Muscle layer of duodenum (tissue), 2 donors: Measurements from ENCODE around the gene PRPF6.
A peak's percentile ranks its signal among the peaks of the same experiment; 100 is the strongest.

ENCODE experiments used
- H3K27ac ChIP-seq: one replicate; pipeline ENCODE4 v1.7.0; 2013; ENCODE audit warnings: mild to moderate bottlenecking, low read length
- H3K27me3 ChIP-seq: one replicate; pipeline ENCODE4 v1.7.0; 2013; ENCODE audit warnings: low read depth, mild to moderate bottlenecking, control low read depth, low read length
- H3K36me3 ChIP-seq, 2 donors: one replicate each; pipeline ENCODE4 v1.7.0; 2013; ENCODE audit warnings: low read length in 2 of 2, control low read depth in 1 of 2, mild to moderate bottlenecking in 1 of 2; ENCODE audit not compliant: insufficient read depth in 2 of 2, control insufficient read depth in 1 of 2
- H3K4me1 ChIP-seq, 2 donors: one replicate each; pipeline ENCODE4 v1.7.0; 2013; ENCODE audit warnings: low read length in 2 of 2, mild to moderate bottlenecking in 2 of 2, control low read depth in 1 of 2, moderate library complexity in 1 of 2; ENCODE audit not compliant: insufficient read depth in 2 of 2, control insufficient read depth in 1 of 2
- H3K4me3 ChIP-seq, 2 donors: one replicate each; pipeline ENCODE4 v1.7.0; 2013; ENCODE audit warnings: low read length in 2 of 2, low read depth in 1 of 2, mild to moderate bottlenecking in 1 of 2
- H3K9me3 ChIP-seq, 2 donors: one replicate each; pipeline ENCODE4 v1.7.0; 2013; ENCODE audit warnings: low read length in 2 of 2, control low read depth in 1 of 2, mild to moderate bottlenecking in 1 of 2; ENCODE audit not compliant: control insufficient read depth in 1 of 2
- donor health status: healthy.

Gene PRPF6

DNA sequence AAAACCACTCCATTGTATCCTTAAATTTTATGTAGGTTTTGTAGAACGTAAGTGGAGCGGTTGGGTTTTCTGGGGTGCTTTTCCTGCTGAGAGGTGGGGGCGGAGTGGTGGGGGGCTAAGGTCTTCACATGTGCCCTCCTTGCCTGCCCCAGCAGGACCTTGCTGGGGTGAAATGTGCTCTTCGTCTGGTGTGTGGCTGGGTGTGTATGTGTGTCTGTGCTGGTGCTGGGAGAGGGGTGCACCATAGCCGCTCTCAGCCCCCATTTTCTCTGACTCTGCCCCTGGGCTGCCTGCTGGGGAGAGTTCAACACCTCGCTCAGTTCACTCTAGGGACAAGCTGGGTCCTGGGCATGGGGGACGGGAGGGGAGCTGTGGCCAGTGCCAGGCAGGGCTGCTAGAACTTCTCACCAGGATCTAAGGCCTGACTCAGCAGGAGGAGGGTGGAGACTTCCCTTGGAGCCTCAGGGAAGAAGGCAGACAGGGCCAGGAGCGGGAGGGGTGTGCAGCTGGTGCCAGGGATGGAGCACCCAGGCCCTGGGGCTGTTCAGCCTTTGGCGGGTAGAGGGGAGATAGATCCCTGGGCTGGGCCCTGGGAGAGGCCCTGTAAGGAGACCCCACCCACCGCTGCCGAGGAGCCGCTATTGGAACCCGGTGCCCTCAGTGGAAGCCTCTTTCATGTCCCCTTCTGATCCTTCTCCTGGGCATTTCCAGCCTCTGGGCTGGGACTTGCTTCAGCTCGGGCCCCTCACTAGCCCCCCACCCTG lies 63.7 kb downstream of the PRPF6 start:
- H3K9me3 ChIP-seq: no peaks in the 10 kb centered on the region
- H3K36me3 ChIP-seq: no peaks in the 10 kb centered on the region
- H3K27ac ChIP-seq: no peak overlapping the region
- no peak overlapping the region for H3K4me3 ChIP-seq
- peaks cover 0 to 14% of the 10 kb centered on the region in 2 donors for H3K4me1 ChIP-seq
- H3K27me3 ChIP-seq: peaks cover 50% of the 10 kb centered on the region

DNA sequence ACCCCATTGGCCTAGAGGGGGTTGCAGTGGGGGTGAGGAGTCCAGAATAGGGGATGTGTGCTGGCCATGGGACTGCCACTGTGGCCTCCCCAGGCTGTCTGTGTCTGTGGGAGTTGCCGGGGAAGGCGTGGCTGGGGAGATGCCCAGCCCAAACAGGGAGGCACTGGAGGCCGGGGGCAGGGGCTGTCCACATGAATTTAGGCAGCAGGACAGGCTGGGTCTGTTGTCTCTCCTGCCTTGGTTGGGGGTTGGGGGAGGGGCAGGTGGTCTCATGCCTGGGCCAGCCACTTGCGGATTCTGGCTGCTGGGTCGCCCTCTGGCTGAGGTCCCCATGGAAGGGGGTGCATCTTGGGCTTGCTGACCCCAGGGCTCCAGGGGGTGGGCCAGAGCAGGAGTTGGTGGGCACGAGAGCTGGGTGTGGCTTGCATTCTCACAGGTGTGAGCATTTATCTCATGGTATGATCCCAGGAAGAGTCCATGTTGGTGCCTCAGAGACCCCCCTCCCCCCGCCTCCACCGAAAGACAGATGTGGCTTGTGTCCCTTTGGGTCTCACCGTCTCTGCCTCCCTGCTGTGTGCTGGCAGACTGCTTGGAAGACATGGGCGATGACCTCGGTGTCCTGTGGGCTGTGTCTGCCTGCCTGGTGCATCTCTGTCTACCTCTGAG lies 64.5 kb downstream of the PRPF6 start:
- no peak overlapping the region for H3K4me3 ChIP-seq
- H3K9me3 ChIP-seq: no peaks in the 10 kb centered on the region
- H3K27me3 ChIP-seq: peaks cover 51% of the 10 kb centered on the region
- H3K4me1 ChIP-seq: peaks cover 0 to 16% of the 10 kb centered on the region in 2 donors
- no peaks in the 10 kb centered on the region for H3K36me3 ChIP-seq
- H3K27ac ChIP-seq: no peak overlapping the region

DNA sequence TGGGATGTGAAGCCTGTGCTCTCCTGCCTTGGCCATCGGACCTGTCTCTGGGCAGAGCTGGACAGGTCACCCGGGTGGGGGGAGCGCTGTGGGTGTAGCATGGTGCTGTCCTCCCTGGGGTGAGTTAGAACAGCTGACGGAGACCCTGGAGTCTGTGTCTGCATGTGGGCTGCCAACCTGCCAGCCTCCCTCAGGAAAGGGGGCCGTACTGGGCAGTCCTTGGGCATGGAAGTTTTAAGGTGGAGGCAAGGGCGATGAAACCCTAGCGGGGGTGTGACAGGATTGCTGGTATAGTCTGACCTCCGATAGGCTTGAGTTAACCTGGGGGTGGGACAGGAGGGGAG lies 66.1 kb downstream of the PRPF6 start:
- Histone ChIP-seq H3K27me3 (peaks cover 47% of the 10 kb centered on the region), H3K36me3 (no peaks in the 10 kb centered on the region), H3K27ac (no peak overlapping the region), H3K4me1 (peaks cover 0 to 16% of the 10 kb centered on the region in 2 donors), H3K4me3 (peak overlapping the region in 1 of 2 donors; percentile 49), H3K9me3 (no peaks in the 10 kb centered on the region)

DNA sequence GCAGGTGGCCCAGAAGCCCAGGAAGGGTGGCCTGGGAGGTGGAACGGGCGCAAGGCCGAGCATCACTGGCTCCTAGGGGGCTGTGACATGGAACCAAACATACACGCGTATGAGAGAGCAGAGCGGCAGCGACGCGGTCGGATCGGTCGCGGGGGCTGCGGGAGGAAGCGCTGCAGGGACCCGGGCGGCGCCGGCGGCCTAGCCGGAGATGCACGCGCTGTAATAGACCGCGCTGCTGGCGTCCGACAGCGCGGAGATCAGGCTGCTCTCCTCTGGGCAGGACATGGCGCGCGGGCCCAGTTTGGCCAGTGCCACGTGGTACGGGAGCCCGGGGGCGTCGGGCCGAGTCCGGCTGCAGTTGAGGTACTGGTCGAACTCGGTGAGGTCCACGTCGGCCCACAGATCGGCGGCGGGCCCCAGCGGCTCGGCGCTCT lies 67.1 kb downstream of the PRPF6 start:
- Histone ChIP-seq H3K27me3 (peaks cover 48% of the 10 kb centered on the region), H3K36me3 (no peaks in the 10 kb centered on the region), H3K9me3 (no peaks in the 10 kb centered on the region), H3K27ac (no peak overlapping the region), H3K4me3 (peak overlapping the region in 1 of 2 donors; percentile 49), H3K4me1 (peaks cover 0 to 12% of the 10 kb centered on the region in 2 donors)

DNA sequence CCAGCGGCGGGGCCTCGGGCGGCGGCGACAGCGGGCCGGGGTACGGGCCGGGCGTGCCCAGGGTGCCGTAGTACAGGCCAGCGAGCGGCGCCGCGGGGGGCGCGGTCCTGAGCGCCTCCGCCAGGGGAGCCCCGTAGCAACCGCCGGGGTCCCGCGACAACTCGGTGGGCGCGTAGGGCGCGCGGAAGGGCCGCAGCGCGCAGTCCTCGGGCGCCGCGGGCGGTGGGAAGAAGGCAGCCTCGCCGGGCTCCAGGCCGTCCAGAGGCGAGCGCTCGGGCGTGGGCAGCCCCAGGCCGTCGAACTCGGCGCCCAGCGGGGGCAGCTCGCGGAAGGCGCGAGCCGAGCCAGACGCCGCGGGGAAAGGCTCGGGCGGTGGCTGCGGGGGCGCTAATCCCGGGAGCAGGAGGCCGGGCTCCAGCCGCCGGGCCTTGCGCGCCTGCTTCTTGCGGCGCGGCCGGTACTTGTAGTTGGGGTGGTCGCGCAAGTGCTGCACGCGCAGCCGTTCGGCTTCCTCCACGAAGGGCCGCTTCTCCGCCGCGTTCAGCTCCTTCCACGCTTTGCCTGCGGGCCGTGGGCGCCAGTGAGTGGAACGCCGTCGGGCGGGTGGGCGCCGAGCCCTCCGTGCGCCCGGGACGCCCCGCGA lies 67.6 kb downstream of the PRPF6 start:
- Histone ChIP-seq H3K9me3 (no peaks in the 10 kb centered on the region), H3K4me3 (peak overlapping the region in 1 of 2 donors; percentile 49), H3K4me1 (peaks cover 0 to 12% of the 10 kb centered on the region in 2 donors), H3K36me3 (no peaks in the 10 kb centered on the region), H3K27ac (no peak overlapping the region), H3K27me3 (peaks cover 48% of the 10 kb centered on the region)

DNA sequence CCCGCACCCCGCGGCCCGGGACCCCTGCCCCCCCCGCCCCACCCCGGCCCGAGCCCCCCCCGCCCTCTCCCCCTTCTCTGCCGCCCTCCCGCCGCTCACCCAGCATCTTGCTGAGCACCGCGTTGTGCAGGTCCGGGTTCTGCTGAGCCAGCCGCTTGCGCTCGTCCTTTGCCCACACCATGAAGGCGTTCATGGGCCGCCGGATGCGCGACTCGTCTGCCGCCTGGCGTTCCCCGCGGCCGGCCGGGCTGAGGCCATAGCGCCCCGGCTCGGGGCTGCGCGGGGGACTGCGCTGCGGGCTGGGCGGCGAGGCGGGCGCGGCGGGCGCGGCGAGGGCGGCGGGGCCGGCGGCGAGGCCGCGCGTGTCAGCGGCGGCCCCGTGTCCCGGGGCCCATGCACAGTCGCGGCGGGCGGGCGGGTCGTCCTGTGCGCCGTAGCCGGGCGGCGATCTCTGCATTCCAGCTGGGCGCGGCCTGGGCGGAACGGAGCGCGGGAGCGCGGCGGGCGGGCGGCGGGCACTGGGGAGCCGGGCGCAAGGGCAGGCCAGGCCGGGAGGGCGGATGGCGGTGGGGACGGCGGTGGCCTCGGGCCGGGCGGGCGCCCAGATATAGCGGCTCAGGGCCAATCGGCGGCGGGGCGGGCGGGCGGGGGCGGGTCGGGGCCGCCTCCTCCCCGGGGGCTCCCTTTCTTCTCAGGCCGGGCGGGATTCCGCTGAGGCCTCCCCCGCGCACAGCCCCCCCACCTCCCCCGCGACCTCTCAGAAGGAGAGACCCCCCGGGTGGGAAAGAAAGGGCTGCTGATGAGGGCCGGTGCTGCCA lies 68.3 kb downstream of the PRPF6 start, which contains the start of gene SOX18:
SOX18 (minus strand) TSS at position 580 of the 818 bp plus-strand sequence; CDS start at position 457, 123 bp downstream.
- no peaks in the 10 kb centered on the region for H3K36me3 ChIP-seq
- H3K27ac ChIP-seq: no peak within 1 kb of the TSS
- H3K27me3 ChIP-seq: peaks cover 52% of the 10 kb centered on the region
- H3K9me3 ChIP-seq: no peaks in the 10 kb centered on the region
- H3K4me1 ChIP-seq: peaks cover 0 to 12% of the 10 kb centered on the region in 2 donors
- H3K4me3 ChIP-seq: peak within 1 kb of the TSS in 1 of 2 donors; percentile 49

DNA sequence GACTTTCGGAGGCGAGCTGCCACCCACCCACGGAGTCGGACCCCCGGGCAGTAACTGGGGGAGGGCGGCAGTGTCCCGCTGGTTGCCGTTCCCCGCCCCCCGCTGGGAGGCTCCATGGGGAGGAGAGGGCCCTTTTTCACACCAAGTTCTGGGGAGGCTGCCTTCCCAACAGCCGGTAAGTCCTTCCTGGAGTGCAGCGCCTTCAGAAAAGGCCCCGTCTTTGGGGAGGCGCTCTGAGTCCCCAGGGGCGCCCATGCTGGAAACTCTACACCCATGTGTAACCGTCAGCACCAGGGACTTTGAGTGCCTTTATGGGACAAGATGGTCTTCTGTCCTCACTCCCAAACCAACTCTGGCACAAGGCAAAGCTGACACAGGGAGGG lies 68.9 kb downstream of the PRPF6 start:
- Histone ChIP-seq H3K4me3 (no peak overlapping the region), H3K27me3 (peaks cover 52% of the 10 kb centered on the region), H3K36me3 (no peaks in the 10 kb centered on the region), H3K27ac (no peak overlapping the region), H3K9me3 (no peaks in the 10 kb centered on the region), H3K4me1 (peaks cover 2 to 12% of the 10 kb centered on the region in 2 donors)

DNA sequence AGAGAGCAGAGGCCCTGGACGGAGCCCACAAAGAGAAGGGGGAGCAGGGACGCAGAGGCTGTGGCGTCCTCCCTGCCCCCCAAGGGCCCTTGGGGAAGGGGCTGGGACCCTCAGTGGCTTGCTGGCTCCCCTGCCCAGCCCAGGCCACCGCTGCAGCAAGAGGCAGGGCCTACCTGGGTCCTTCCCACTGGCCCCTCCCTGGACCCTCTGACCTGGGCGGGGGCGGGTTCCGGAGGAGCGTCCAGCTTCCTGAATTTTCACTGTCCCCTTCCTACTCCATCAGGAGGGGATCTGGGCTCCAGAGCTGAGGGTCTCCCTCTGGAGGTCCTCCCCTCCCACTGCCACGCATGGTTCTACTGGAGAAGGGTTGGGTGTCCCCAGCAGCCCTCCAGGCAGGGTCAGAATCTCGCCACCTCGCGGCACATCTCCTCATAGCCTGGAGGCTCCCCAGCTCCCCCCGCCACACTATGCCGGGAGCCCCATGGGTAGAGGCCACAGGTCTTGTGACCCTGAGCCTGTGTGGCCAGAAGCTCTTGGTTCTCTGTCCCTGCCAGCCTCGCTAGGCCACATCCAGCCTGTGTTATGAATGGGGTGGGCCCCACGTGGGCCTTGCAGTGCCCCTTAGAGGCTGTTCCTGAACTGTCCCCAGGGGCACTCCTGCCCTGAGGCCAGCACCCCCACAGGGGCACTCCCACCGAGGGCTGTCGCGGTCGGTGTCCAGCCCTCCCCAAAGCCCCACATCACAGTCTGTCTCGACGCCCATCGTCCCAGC lies 69.5 kb downstream of the PRPF6 start:
- H3K36me3 ChIP-seq: no peaks in the 10 kb centered on the region
- no peak overlapping the region for H3K27ac ChIP-seq
- no peaks in the 10 kb centered on the region for H3K9me3 ChIP-seq
- H3K4me1 ChIP-seq: peaks cover 2 to 12% of the 10 kb centered on the region in 2 donors
- no peak overlapping the region for H3K4me3 ChIP-seq
- peaks cover 47% of the 10 kb centered on the region for H3K27me3 ChIP-seq

DNA sequence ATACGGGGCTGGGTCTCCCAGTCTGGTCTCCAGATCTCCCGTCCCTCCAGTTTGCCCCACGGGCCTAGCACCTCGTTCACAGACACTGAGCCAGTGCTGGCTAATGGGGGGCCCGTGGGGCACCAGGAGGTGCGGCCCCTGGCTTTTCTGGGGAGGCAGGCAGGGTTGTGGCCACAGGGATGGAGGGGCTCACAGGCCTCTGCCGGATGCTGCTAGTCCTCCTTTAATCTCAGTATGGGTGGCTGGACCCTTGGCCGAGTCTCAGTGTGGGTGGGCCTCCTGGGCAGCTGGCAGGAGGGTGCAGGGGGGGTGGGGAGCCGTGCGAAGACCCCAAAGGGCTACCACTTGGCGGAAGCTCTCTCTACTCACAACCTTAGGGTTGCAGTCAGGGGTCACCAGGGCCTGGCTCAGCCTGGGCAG lies 70.1 kb downstream of the PRPF6 start:
- H3K36me3 ChIP-seq: no peaks in the 10 kb centered on the region
- H3K27ac ChIP-seq: no peak overlapping the region
- H3K4me3 ChIP-seq: no peak overlapping the region
- no peaks in the 10 kb centered on the region for H3K9me3 ChIP-seq
- H3K27me3 ChIP-seq: peaks cover 44% of the 10 kb centered on the region
- peaks cover 2 to 12% of the 10 kb centered on the region in 2 donors for H3K4me1 ChIP-seq

DNA sequence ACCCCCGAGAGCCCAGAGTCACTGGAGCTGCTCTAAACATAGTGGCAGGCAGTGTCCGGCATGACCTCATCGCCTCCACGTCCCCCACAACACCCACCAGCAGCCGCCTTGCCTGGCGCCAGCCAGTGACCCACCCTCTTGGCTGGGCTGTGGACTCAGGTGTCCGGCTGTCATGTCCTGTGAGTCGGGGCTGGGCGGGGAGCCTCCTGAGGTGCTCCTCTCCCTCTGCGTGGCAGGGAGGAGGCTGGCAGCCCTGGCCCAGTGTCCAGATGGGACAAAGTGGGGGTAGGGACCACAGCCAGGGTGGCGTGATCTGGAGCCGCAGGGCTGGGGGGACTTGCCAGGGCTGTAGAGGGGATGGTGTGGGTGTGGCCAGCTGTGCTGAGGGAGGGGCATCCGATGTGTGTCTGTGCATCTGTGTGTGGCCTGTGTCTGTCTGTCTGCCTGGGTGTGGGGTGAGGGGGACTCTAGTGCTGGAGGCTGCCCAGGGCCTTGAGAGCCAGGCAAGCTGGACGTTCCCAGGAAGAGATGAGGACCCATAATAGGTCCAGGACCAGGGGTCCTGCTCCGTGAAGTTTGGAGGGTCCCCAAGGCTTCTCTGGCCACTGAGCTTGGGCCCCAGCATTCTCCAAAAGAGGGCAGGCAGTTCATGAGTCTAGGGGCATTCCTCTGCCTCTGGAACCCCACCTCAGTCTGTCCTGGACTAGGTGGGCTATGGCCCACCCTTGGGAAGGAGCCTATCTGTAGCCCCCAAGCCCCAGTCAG lies 70.8 kb downstream of the PRPF6 start:
- Histone ChIP-seq H3K4me3 (no peak overlapping the region), H3K27me3 (peaks cover 37% of the 10 kb centered on the region), H3K4me1 (peaks cover 2 to 12% of the 10 kb centered on the region in 2 donors), H3K36me3 (no peaks in the 10 kb centered on the region), H3K9me3 (no peaks in the 10 kb centered on the region), H3K27ac (peak overlapping the region; percentile 16)
